GM12875 (cell line): Measurements from ENCODE around the gene LPIN3.

Experiments used
- H3K4me3 ChIP-seq: one replicate; pipeline ENCODE4 v1.5.1; 2011; ENCODE audit warnings: low read depth, low read length, control low read depth
- TF ChIP-seq, protein P1 (sequence below): IDR thresholded peaks from 2 replicates; pipeline ENCODE4 v1.5.1; 2011; ENCODE audit warnings: low read depth, mild to moderate bottlenecking, control low read depth, inconsistent platforms, low read length, moderate library complexity, borderline replicate concordance; ENCODE audit not compliant: insufficient read depth

The LPIN3 gene

DNA sequence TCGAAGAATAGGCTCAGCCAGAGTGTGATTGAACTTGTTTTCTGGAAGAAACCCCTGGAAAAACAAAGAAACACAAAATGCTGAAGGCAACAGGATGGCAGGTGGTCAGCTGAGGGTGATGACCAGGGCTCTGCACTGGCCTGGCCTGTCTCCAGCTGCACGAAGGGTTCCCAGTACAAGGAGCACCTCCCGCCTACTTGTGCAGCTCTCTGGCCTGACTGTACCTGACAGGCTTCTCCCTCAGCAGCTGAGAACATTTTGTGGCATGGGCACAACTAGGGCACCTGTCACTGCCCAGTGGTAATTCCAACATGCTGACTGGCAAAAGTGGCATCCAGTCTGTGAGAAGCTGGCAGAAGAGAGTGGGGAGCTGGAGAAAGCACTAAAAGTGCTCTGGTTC is 64.8 kb downstream of the LPIN3 start:
- TF ChIP-seq, protein P1, sequence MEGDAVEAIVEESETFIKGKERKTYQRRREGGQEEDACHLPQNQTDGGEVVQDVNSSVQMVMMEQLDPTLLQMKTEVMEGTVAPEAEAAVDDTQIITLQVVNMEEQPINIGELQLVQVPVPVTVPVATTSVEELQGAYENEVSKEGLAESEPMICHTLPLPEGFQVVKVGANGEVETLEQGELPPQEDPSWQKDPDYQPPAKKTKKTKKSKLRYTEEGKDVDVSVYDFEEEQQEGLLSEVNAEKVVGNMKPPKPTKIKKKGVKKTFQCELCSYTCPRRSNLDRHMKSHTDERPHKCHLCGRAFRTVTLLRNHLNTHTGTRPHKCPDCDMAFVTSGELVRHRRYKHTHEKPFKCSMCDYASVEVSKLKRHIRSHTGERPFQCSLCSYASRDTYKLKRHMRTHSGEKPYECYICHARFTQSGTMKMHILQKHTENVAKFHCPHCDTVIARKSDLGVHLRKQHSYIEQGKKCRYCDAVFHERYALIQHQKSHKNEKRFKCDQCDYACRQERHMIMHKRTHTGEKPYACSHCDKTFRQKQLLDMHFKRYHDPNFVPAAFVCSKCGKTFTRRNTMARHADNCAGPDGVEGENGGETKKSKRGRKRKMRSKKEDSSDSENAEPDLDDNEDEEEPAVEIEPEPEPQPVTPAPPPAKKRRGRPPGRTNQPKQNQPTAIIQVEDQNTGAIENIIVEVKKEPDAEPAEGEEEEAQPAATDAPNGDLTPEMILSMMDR: no peak
- H3K4me3 ChIP-seq: no peak overlapping the region

DNA sequence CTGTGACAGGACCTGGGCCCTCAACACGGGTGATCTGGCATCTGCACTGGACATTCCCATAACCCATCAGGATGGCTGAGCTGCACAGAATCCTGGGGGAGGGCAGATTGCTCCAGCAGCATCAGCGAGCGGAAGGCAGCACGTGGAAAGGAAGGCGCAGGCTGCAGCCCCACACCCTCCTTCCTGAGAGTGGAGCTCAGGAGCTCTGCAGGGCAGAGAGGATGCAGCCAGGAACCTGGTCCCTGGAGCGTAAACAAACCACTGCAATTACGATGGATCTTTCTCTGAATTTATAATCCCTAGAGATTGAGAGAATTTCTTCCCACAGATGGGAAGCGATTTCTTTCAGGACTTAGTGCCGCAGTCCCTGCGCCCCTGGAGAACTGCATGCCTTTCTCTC is 65.7 kb downstream of the LPIN3 start:
- no peak overlapping the region for H3K4me3 ChIP-seq
- TF ChIP-seq, protein P1: no peak

DNA sequence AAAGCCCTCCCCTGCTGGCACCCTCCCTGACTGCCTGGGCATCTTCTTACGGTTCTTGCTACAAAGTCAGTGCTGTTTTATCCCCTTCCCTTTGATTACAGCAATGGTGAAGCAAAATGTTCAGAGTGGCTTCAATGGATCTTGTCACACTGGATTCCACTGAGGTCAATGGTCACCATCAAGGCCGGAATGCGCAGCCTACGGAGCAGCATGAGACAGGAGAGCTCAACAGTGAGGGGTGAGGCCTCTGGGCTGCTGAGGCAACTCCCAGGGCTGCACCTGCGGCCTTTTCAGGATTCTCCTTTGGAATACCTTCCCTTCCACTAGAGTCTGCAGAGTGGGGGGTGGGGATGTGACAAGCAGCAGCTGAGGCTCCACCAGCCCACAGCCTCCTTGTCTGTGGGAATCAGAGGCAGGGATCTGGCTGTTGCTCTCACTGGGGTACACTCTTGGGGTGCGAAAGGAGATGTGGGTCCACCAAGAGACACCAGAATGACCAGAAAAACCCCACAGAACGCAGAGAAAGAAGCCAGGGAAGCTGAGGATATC is 66.3 kb downstream of the LPIN3 start:
- no peak overlapping the region for H3K4me3 ChIP-seq
- TF ChIP-seq, protein P1: no peak

DNA sequence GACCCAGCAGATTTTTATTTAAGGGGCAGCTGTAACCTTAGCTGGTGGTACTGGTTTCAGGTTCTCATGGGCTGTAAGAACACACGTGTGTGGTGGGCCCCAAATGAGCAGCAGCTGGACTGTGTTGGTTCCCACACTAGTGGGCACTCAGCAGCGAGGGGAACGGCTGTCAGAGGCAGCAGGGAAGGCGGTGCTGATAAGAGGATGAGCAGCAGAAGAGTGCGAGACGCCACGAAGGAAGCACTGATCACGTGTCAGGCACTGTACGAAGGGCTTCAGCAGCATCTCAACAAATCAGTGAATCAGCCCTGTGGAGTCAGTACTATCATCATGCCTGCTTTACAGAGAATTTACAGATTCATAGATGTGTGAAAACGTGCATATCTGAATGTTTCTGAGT is 67.0 kb downstream of the LPIN3 start:
- TF ChIP-seq, protein P1: no peak
- H3K4me3 ChIP-seq: no peak overlapping the region

DNA sequence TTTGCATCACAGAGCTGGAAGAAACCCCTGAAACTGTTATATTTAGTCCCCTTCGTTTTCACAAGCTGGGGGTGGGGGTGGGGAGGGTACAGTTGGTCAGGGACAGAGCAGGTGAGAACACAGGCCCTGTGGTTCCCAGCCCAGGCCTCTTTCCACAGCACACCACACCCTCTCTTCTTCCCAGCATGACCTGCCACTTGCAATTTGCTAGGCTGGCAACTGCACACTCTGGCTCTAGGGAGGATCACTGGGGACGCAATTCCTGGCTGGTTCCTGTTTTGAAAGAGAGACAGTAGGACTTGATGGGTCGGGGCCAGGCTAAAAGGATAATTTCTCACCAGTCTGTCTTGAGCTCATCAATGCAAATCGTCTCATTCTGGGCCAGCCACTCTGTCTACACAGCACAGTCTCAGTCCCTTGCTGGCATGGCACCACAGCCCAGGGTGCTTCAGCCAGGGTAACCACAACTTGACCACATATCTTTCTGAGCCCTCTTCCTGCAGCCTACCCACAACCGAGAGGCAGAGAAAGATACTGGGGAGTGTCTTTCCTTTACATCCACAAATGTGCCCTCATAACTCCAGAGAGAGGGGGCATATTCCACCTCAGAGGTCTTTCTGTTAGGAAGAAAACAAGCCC is 67.7 kb downstream of the LPIN3 start:
- no peak overlapping the region for H3K4me3 ChIP-seq
- TF ChIP-seq, protein P1: no peak

DNA sequence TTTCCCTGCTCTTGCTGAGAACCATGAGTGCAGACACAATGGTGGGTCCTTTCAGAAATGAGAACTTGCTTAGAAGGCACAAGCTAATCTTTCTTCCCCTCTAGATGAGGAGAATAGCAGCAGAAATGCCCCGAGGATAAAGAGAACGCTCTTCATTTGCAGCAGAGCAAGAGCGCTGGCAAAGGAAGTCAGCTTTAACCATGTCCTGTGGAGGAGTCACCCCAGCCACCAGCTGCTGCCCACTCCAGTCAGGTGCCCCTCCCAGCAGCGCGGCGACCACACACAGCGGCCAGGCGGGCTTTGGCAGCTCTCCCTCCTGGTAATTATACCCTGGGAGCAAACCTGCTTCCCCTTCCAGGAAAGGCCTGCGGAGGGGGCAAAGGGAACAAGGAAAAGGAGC is 68.4 kb downstream of the LPIN3 start:
- TF ChIP-seq, protein P1: no peak
- no peak overlapping the region for H3K4me3 ChIP-seq
